DMS 273 (cell line): ENCODE data around the gene HIP1R.

Experiments
- DNase-seq: peaks from one replicate; lab custom pipeline; 2025; ENCODE audit not compliant: unreplicated experiment; lab: John Stamatoyannopoulos, UW

HIP1R gene

DNA sequence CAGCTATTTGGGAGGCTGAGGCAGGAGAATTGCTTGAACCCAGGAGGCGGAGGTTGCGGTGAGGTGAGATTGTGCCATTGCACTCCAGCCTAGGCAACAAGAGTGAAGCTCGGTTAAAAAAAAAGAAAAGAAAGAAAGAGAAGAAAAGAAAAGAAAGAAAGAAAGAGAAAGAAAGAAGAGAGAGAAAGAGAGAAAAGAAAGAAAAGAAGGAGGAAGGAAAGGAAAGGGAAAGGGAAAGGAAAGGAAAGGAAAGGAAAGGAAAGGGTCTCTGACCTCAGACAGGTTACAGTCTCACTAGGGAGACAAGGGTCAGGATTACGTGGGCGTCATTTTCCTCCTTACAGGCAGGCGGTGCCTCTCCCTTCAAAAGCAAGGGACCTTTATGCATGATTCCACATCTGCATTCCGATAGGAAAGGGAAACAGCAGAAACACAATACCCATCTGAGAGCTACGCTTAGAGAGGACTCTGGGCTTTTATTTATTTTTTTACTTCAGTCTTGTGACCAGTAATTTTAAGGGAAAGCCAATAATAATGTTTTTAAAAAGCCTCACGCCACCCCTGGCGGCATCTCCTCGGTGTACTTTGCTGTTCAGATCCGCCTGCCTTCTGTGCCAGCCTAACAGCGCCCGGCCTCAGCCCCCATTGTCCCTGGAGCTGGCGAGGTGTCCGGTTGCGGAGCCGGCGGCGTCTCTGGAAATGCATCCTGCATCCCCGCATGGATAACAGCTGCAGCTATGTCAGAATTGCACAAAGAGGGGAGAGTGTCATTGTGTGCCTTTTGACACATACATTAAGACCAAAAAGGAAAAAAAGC lies 945 bp upstream of the HIP1R start:
- DNase-seq, result peak; percentile 79

DNA sequence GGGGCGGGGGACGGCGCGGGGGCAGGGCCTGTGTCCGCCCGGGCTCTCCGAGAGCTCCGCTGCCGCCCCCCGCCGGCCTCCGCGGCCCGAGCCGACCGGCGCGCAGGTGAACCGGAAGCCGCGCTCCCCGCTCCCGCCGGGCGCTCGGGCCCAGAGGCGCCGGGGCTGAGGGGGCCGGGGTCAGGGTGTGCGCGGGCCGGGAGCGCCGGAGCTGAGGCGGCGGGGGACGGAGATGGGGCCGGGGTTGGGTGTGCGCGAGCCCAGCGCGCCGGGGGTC lies 431 bp downstream of the HIP1R start:
- peak; percentile 48 for DNase-seq

DNA sequence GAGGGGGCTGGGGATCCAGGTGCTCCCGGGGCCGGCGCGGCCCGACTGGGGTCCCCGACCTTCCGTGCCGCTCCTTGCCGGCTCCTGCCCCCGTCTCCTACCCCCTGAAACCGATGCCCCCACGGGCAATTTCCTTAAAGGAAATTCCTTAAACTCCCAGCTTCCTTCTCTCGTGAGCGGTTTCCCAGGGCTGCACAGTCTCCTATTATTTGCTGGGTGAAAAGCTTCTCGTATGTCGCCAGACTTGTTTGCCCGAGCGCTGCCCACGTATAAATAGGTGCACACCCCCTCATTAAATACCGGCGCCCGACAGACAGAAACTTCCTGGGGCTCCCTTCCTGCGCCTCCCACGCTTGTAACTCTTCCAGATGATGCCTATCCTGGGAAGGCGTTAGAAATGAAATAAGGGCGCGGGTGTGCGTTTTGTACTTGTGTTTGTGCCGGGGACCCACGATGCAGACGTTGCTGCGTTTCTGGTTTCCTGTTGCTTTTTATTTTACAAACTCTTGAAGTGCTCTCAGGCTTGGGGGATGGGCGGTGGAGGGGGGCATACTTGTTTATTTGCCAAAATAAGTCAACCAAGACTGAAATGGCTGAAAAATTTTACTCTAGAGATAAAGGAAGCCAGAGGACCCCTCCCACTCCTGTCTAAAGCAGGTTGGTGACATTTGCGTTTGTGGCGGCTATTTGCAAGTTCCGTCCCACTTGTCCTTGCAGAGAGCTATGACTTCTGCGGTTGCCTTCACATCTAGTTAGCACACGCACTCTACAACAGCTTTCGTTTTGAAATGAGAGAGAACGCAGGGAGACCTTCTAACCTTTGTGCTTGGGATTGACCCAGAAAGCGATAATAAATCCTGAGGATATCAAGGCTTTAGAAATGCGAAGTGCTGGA lies 1.0 kb downstream of the HIP1R start:
- peak; percentile 50 for DNase-seq

DNA sequence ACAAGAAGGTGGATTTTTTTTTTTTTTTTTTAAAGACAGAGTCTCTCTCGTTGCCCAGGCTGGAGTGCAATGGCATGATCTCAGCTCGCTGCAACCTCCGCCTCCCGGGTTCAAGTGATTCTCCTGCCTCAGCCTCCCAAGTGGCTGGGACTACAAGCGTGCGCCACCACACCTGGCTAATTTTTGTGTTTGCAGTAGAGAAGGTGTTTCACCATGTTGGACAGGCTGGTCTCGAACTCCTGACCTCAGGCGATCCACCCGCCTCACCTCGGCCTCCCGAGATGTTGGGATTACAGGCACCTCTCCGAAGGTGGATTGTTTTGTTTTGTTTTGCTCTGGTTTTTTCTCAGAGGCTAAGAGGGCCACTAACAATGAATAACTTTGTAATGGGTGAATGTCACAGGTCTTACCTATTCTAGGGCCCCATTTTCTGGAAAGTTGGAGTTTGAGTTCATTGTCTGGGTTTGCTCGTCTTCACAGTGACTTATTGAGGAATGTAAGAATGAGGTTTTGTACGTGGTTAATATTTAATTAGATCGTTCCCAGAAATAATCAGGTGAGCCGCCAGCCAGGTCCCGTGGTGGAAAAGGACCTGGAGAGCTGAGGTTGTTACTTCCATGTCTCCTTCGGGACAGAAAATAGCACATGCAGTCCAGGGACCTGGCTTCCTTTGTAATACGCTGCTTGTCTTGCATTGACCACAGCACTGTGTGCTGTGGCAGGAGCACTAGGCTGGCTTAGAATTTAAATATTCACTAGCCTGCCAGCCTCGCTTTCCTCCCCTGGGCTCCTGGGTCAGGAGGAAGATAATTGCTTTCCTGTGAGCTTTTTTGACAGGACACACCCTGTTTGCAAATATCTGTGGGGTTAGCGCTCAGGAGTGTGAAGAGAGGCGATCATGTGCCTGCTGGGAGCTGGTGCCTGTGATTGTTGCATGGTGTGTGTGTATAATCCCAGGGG lies 2.3 kb downstream of the HIP1R start:
- DNase-seq, result no peak

DNA sequence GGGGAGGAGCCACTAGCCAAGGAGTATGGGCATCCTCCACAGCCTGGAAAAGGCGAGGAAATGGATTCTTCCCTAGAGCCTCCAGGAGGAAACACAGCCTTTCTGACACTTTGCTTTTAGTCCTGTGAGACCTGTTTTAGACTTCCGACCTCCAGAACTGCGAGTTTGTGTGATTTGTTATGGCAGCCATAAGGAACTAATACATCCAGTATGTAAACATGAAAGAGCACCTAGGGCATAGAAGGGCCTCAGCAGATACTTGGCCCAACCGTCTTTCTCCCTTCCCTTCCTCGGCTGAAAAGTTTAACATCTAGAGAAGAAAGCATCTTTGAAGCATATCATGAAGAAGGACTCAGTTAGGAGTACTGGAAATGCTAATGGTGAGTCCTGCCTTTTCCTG lies 3.6 kb downstream of the HIP1R start:
- no peak for DNase-seq

DNA sequence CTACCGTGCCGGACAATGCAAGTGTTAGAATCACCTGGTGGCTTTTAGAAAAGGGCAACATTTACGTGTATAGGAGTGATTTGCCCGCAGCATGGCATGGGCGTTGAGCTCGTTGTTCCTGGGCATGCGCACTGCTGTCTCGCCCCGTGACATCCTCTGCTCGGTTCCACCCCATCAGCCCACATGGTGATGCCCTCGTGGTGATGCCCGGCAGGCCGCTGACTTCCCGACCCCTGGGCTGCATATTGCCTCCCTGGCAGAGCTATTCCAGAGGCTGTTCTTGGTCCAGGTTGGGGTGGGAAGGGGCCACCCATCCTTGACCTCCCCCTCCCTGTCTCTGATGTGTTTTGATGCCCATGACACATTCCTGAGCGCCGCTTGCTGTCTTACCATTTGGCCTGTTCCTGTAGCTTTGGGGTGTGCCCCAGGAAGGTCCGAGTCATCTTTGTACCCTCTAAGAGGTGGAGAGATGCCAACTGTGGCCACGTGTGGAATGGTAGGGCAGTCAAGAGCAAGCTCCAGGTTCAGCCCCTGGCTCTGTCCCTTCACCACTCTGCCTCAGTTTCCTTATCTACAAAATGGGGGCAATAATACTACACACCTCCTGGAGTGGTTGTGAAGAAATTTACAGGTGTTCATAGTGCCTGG lies 4.8 kb downstream of the HIP1R start:
- DNase-seq, result no peak

DNA sequence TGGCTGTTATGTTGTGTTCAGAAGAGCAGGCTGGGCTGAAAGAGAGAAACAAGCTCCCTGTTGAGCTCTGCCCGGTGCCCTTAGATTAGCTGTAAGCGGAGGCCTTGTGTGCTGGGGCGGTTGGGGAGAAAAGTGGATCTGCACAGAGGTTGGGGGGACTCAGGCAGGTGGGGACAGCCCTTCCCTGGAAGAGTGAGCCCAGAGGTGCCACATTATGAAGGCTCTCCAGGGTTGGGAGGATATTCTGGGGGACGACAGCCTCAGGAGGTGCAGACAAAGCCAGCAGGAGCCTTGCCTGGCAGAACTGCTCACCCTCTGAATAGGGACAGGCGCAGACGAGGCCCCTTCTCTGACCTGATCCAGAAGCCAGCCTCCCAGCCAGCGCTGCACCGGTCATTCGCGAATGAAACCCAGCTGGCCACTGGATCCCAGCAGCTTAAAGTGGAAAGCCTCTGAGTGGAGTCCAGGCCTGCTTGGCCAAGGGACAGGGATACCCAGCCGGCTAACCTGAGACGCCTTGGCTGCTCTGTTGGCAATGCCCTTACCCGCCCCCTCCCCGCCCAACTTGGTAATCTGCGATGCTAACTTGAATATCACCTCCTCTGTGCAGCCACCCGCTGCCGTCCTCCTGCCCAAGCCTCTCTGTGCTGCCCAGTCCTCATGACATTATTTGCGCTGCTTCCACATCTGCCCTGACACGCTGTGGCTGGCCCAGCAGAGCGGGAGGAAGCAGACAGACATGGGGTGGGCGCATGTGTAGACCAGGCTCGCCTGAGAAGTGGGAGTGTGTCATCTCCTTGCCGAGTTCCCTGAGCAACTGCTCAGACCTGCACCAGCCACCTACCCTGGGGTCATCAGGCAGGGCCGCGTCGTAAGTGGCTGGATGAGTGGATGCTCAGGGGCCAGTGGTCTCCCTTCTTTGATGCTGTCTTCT lies 5.6 kb downstream of the HIP1R start:
- no peak for DNase-seq

DNA sequence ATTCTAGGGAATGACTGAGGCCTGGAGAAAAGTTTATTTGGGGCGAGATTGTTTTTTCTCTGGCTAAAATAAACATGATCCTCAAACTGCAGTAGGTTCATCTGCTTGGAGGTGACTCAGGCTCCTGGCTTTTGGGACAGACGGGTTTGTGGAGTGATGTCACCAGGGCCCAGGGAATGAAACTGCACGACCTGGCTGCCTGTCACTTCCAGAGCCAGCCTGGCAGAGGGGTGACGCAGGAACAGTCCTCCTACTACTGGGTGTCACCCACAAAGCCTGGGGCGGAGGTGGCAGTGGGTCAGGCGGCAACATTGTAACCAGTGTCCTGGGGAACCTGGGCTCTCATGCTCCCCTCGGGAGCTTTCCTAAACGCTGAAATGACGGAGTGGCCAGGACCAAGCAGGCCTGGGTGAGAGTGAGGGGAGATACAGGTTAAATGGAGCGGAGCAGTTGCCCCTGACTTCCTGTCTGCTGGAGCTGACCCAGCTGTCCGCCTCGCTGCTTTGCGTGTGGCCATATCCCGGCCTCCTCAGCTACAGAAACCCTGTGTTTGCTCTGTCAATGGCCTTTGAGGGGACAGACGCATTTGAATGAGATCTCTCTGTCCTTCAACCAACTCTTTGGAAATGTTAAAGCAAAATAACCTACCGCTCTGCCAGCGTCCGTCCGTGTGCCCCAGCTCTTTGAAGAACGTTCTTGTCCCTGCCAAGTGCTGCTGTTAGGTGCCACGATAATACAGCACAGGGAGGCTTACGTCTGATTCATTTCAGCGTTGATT lies 6.5 kb downstream of the HIP1R start:
- no peak for DNase-seq

DNA sequence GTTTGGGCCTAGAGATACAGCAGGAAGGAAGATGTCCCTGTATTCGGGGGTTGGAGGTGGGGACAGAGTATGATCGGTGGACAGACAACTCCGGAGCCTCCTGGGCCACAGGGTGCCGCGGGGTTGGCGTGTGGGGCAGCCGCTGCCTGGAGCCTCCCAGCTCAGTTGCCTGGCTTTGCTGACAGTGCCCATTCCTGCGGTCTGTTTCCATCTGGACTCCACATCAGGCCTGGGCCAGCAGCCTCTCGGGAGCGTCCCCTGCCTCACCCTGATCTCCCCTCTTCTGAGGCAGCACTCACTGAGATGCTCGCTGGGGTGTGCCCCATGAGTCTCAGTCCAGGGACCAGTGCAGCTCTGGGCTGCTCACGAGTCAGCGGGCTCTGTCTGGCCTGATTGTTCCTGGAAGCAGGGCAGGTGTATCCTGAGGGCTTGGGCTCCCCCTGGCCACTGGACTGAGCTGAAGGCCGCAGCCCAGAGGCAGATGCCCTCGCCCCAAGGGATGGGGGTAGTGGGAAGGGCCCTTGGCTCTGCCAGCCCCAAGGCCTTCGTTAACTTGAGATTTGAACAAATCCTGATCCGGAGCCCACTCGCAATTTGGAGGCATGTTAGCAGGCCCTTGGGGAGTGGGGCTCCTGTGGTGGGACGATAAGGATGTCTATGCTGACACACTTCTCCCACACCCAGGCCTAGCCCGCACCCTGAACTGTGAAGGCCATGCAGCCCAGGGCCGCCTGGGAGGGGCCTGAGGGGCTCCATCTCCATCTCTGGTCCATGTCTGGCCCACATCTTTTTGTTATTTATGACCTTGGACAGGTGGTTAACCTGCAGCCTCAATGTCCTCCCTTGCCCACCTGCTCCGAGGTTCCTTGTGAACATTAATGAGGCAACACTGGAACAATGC lies 7.5 kb downstream of the HIP1R start:
- DNase-seq, result no peak

DNA sequence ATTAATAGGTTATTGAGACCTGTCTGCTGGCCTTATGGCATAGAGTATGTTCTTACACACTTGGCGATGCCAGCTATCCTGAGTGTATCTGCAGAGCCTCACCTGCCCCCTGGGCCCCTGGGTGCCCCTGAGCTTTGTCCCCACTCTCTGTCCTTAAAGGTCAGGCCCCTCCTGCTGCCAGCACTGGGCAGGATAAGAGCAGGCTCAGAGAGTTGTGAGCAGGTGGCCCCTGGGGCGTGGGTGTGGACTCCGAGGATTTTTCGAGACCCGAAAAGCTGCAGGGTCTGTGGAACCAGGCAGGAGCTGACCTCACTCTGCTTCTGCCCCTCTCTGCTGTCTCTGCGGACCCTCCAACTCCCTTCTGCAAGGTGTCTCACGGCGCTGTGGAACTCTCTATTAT lies 8.2 kb downstream of the HIP1R start:
- no peak for DNase-seq

DNA sequence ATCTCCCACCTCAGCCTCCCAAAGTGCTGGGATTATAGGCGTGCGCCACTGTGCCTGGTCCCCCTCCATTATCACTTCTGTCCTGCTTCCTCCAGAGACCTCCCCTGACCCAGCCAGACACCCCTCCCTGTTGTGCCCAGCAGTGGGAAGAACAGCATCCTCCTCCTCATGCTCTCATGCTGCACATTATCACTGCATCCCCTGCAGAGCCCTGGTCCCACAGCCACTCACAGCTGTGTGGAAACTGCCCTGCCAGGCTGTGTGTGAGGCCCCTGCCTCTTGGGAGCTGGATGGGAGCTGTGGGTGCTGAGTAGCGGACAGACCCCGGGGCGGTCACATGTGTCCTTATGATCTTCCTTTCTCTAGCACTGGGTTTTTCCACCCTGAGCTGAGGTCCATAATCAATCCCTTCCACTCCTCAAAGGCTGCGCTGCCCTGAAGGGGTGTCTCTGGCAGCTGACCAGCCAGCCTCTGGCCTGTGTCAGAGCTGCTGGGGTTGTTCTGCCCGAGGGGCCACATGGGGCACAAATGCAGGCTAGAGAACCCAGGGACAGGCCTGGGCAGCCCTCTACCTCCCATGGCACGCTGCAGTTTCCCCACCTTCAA lies 9.2 kb downstream of the HIP1R start:
- no peak for DNase-seq

DNA sequence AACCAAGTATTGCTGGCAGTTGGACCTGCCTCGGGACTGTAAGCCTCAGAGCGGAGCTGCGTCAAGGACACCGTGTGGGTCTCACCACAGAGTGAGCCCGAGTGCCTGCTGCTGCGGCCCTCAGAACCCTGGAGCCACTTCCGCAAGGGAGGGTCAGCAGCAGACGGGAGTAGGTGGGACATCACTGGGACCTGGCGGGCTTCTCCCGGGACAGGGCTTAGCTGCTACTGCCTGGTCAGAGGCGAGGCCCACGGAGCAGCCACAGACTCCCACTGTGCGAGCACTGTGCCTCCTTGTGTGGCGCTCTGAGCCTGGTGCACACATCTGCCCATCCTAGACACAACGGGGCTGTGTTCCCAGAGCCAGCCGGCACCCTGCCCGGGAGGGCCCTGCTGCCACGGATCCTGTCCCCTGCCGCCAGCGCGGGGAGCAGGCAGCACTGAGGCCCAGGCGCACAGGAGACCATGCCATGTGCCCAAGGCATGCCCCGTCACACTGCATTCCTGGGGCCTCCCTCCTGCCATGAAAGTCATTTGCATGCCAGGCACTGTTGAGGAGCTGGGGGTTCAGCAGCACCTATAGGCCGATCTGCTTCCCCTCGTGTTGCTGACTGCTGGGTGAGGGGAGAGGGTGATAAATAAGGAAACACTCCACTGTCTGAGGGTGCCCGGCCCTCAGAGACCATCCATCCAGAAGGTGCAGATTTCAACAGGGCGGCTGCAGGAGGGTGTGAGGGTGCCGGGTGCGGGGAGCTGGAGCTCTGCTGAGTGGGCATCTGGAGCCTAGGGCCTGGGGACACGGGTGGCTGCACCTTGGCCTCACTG lies 10.0 kb downstream of the HIP1R start:
- no peak for DNase-seq

DNA sequence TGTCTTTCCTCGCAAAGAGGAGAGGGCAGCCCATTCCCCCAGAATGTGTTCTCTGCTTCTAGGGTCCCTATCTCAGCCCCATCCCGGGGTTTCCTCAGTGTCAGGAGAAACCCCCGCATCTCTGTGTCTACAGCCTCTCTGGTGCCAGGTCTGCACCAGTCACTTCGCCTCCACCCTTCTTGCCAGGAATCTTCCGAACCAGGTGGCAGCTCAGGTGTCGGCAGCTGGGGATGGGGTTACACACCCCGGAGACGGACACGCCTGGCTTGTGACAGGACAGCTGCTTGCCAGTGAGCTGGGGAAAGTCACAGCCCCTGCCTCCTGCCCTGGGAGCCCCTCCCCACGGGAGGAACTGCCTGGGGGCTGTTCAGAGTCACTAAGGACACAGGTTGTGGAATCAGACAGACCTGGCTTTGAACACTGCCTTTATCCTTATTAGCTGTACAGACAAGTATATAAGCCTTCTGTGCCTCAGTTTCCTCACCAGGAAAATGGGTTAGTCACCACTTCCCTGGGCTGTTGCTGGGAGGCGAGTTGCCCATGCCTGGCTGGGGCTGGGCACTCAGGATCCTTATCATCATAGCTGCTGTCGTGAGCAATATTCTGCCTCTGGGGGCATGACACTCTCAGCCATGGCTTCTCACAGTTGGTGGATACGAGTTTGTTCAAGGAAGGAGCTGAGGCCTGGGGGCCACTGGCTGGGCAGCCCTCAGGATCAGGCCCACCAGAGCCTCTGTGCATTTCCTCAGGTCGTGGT lies 10.8 kb downstream of the HIP1R start:
- DNase-seq, result peak; percentile 16

DNA sequence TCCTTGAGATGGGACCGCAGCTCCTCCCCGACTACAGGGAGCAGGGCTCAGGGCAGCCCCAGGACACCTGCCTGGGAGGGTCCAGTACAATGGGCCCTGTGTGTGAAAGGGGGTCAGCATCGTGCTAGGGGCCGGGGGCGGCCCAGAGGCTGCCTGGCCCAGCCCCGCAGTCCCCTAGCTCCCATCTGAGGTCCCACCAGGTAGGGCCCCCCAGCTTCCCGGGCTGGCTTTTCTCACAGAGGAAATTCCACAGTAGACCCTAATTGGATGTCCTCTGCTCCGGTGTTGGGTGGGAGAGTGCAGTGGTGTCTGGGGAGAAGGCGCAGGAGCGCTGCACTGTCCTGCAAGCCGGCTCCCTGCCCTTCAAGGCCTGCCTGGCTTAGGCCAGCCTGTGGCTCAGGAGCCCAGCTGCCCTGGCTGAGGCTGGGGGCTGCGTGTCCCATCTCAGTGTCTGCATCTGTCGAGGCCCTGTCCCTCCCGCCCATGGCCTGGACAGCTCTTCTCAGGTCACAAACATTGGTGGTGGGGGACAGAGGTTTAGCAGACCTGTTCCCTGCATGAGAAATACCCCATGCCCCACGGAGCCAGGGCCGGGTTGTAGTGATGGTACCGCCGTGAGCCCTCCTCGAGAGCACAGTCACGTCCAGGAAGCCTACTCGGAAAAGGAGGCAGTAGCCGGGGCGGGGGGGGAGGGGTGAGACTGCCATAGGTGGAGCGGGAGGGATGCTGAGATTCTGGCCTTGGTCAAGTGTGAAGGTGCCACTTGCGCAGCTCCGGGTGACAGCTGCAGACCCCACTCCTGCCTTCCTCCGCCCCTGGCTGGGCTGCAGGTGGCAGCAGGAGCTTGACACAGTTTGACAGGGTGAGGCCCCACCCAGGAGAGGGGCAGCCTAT lies 11.6 kb downstream of the HIP1R start:
- DNase-seq, result no peak

DNA sequence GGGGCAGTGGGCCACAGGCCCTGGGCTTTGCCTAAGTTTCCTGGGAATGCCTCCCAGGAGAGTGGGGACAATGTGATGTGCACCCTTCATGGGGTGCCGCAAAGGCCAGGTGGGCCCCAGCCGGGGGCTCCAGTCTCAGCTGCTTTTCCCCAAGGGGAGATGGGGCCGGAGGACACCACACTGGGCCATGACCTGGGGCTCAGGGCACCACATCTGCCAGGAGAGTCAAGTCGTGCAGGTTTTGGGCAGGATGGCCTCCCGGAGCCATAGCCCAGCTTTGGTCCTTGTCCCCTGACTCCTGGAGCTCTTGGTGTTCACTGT lies 12.2 kb downstream of the HIP1R start:
- DNase-seq, result no peak
